H1 (cell line): ENCODE measurements around the gene FOXG1. TPM values are rescaled to one million over a fixed set of nuclear protein-coding genes. Genes with fewer than 3 reads are reported as not detected.
A peak's percentile ranks its signal among the peaks of the same experiment; 100 is the strongest.

Experiments used
- CTCF ChIA-PET: fragments of 300-600 bp; sonication (Branson Sonifier 250); formaldehyde crosslinking; loops from one replicate; lab custom pipeline; 2021; ENCODE audit not compliant: partially characterized antibody; lab: Charles Lee
- POLR2A ChIA-PET: fragments of 300-600 bp; sonication (Branson Sonifier 250); formaldehyde crosslinking; loops from one replicate; lab custom pipeline; 2021; ENCODE audit warnings: inconsistent platforms; ENCODE audit not compliant: partially characterized antibody; lab: Charles Lee
- DNase-seq, 2 experiments: peaks; one replicate each; pipeline versions ENCODE4 v3.0.0 to v3.0.0-alpha.2; 2010 to 2022; ENCODE audit warnings: low spot score in 2 of 2, low read depth in 1 of 2, mixed read lengths in 1 of 2
- FAIRE-seq: peaks from 2 replicates; lab custom pipeline; 2011; peaks lifted over from hg19 to GRCh38; lab: Jason Lieb, UNC
- H2AFZ ChIP-seq: 2 replicates; pipeline ENCODE4 v1.8.1; 2012; ENCODE audit warnings: low read length, inconsistent platforms
- H2AK5ac ChIP-seq: 2 replicates; pipeline ENCODE4 v1.6.1; 2013; ENCODE audit warnings: low read depth, low read length
- H2BK120ac ChIP-seq: replicated peaks from 2 replicates; pipeline ENCODE3; 2013; ENCODE audit warnings: low read depth, low read length, inconsistent platforms
- H2BK12ac ChIP-seq: 2 replicates; pipeline ENCODE4 v1.6.1; 2013; ENCODE audit warnings: low read depth, low read length
- H2BK15ac ChIP-seq: 2 replicates; pipeline ENCODE4 v1.6.1; 2013; ENCODE audit warnings: low read length
- H2BK20ac ChIP-seq: 2 replicates; pipeline ENCODE4 v1.6.1; 2013; ENCODE audit warnings: low read length
- H2BK5ac ChIP-seq: 2 replicates; pipeline ENCODE4 v1.6.1; 2013; ENCODE audit warnings: low read depth, low read length
- H3K14ac ChIP-seq: 2 replicates; pipeline ENCODE4 v1.6.1; 2013; ENCODE audit warnings: inconsistent platforms; ENCODE audit not compliant: insufficient read length
- H3K18ac ChIP-seq: 2 replicates; pipeline ENCODE4 v1.6.1; 2013; ENCODE audit warnings: low read length; ENCODE audit errors: extremely low read depth
- H3K23ac ChIP-seq: 2 replicates; pipeline ENCODE4 v1.6.1; 2013; ENCODE audit warnings: inconsistent platforms; ENCODE audit not compliant: insufficient read length
- H3K23me2 ChIP-seq: 2 replicates; pipeline ENCODE4 v1.6.1; 2013; ENCODE audit warnings: low read depth, low read length
- H3K27ac ChIP-seq: 2 replicates; pipeline ENCODE4 v1.6.1; 2011; ENCODE audit warnings: low read depth, low read length, inconsistent platforms
- H3K27me3 ChIP-seq, 4 experiments: replicated peaks in 1 of 4; 1 replicate in 1 of 4; 2 replicates in 3 of 4; pipeline versions ENCODE4 v1.6.1 to v1.8.1; 2011 to 2013; ENCODE audit warnings: low read length in 3 of 4, mild to moderate bottlenecking in 3 of 4, inconsistent platforms in 2 of 4, mixed read lengths in 2 of 4, moderate library complexity in 1 of 4; ENCODE audit not compliant: control insufficient read depth in 3 of 4, insufficient read depth in 3 of 4; ENCODE audit errors: extremely low read depth in 1 of 4
- H3K36me3 ChIP-seq, 4 experiments: 2 replicates each; pipeline versions ENCODE4 v1.6.1 to v1.8.1; 2011 to 2013; ENCODE audit warnings: mild to moderate bottlenecking in 4 of 4, low read length in 3 of 4, moderate library complexity in 2 of 4, control low read depth in 1 of 4, inconsistent platforms in 1 of 4; ENCODE audit not compliant: insufficient read depth in 4 of 4, control insufficient read depth in 2 of 4
- H3K4ac ChIP-seq: replicated peaks from 2 replicates; pipeline ENCODE3; 2013; ENCODE audit warnings: low read length, low read depth, mixed read lengths, inconsistent platforms; ENCODE audit not compliant: insufficient read length
- H3K4me1 ChIP-seq, 4 experiments: replicated peaks in 1 of 4; 1 replicate in 1 of 4; 2 replicates in 3 of 4; pipeline versions ENCODE4 v1.6.1 to v1.8.1; 2011 to 2013; ENCODE audit warnings: low read length in 3 of 4, inconsistent platforms in 2 of 4, mixed read lengths in 1 of 4; ENCODE audit not compliant: insufficient read depth in 4 of 4, control insufficient read depth in 3 of 4
- H3K4me2 ChIP-seq, 2 experiments: 2 replicates each; pipeline versions ENCODE4 v1.6.1 to v1.8.1; 2011 to 2013; ENCODE audit warnings: low read depth in 2 of 2, low read length in 2 of 2, control low read depth in 1 of 2, inconsistent platforms in 1 of 2, mild to moderate bottlenecking in 1 of 2; ENCODE audit not compliant: insufficient read depth in 1 of 2
- H3K4me3 ChIP-seq, 4 experiments: fragments of 200-600, 300-600 bp in 1 of 4; sonication (generic), shearing (Covaris generic), sonication (Bioruptor Twin) in 1 of 4; 2 replicates each; pipeline versions ENCODE4 v1.5.1 to v1.8.1; 2011 to 2016; ENCODE audit warnings: low read length in 4 of 4, low read depth in 3 of 4, control low read depth in 2 of 4, inconsistent platforms in 2 of 4, mild to moderate bottlenecking in 2 of 4, mixed read lengths in 1 of 4, moderate library complexity in 1 of 4; ENCODE audit not compliant: insufficient read depth in 2 of 4; ENCODE audit errors: extremely low read depth in 1 of 4
- H3K56ac ChIP-seq: replicated peaks from 2 replicates; pipeline ENCODE3; 2013; ENCODE audit warnings: low read depth, mild to moderate bottlenecking, mixed read lengths, low read length, inconsistent platforms; ENCODE audit not compliant: insufficient read length
- H3K79me1 ChIP-seq: 2 replicates; pipeline ENCODE4 v1.6.1; 2013; ENCODE audit warnings: low read depth, low read length, control low read depth
- H3K79me2 ChIP-seq, 2 experiments: 2 replicates each; pipeline versions ENCODE4 v1.6.1 to v1.8.1; 2012 to 2013; ENCODE audit warnings: low read length in 2 of 2, mild to moderate bottlenecking in 2 of 2, inconsistent platforms in 1 of 2; ENCODE audit not compliant: insufficient read depth in 2 of 2, control insufficient read depth in 1 of 2
- H3K9ac ChIP-seq, 4 experiments: replicated peaks in 1 of 4; 1 replicate in 1 of 4; 2 replicates in 3 of 4; pipeline versions ENCODE4 v1.6.1 to v1.8.1; 2011 to 2013; ENCODE audit warnings: low read depth in 3 of 4, low read length in 3 of 4, control low read depth in 2 of 4, mild to moderate bottlenecking in 2 of 4, moderate library complexity in 2 of 4, inconsistent platforms in 1 of 4; ENCODE audit errors: extremely low read depth in 1 of 4
- H3K9me3 ChIP-seq, 2 experiments: 2 replicates each; pipeline versions ENCODE4 v1.6.1 to v1.8.1; 2012 to 2013; ENCODE audit warnings: mild to moderate bottlenecking in 2 of 2, moderate library complexity in 2 of 2, control low read depth in 1 of 2, inconsistent platforms in 1 of 2, low read depth in 1 of 2, low read length in 1 of 2, mixed read lengths in 1 of 2; ENCODE audit not compliant: insufficient read depth in 2 of 2
- H4K20me1 ChIP-seq, 2 experiments: replicated peaks in 1 of 2; 2 replicates each; pipeline versions ENCODE3 to v1.8.1; 2011 to 2013; ENCODE audit warnings: inconsistent platforms in 2 of 2, low read length in 2 of 2, mild to moderate bottlenecking in 1 of 2; ENCODE audit not compliant: insufficient read depth in 2 of 2, control insufficient read depth in 1 of 2
- H4K5ac ChIP-seq: 2 replicates; pipeline ENCODE4 v1.6.1; 2013; ENCODE audit warnings: low read length, low read depth, mixed read lengths, inconsistent platforms; ENCODE audit not compliant: insufficient read length
- H4K8ac ChIP-seq: 2 replicates; pipeline ENCODE4 v1.8.0; 2013; ENCODE audit warnings: mild to moderate bottlenecking, moderate library complexity, low read length, inconsistent platforms; ENCODE audit not compliant: insufficient read depth; ENCODE audit errors: extremely low read depth
- H4K91ac ChIP-seq: replicated peaks from 2 replicates; pipeline ENCODE3; 2013; ENCODE audit warnings: low read length, mixed read lengths, inconsistent platforms; ENCODE audit not compliant: insufficient read length
- ATF2 ChIP-seq: IDR thresholded peaks from 2 replicates; pipeline ENCODE4 v1.6.1; 2012; ENCODE audit warnings: low read length, inconsistent platforms
- CTCF ChIP-seq, 3 experiments: IDR thresholded peaks; 1 replicate in 2 of 3; 2 replicates in 1 of 3; pipeline versions ENCODE4 v1.5.1 to v1.6.1; 2011; ENCODE audit warnings: low read length in 3 of 3, mild to moderate bottlenecking in 3 of 3, inconsistent platforms in 2 of 3, low read depth in 1 of 3, moderate library complexity in 1 of 3; ENCODE audit not compliant: insufficient read depth in 1 of 3; ENCODE audit errors: control extremely low read depth in 1 of 3
- HDAC6 ChIP-seq: IDR thresholded peaks from one replicate; pipeline ENCODE4 v1.7.1; 2012; ENCODE audit warnings: low read depth, mild to moderate bottlenecking, inconsistent platforms, low read length, moderate library complexity
- POLR2AphosphoS5 ChIP-seq: IDR thresholded peaks from 2 replicates; pipeline ENCODE4 v1.6.1; 2011; ENCODE audit warnings: low read depth, low read length
- SP1 ChIP-seq: IDR thresholded peaks from 2 replicates; pipeline ENCODE4 v1.6.1; 2011; ENCODE audit warnings: low read depth, low read length
- TAF1 ChIP-seq: IDR thresholded peaks from 2 replicates; pipeline ENCODE4 v1.6.1; 2011; ENCODE audit warnings: mild to moderate bottlenecking, low read depth, low read length
- WGBS, 2 experiments: shearing (Covaris generic) in 1 of 2; methylation state at CpG; one replicate each; pipeline versions ENCODE4 v1.1.6 to v1.1.7; 2013 to 2015; ENCODE audit warnings: low lambda C conversion rate in 2 of 2, mixed read lengths in 2 of 2, inconsistent platforms in 1 of 2, low coverage in 1 of 2, missing lambda C conversion rate in 1 of 2; ENCODE audit not compliant: insufficient replicate concordance in 2 of 2, insufficient coverage in 1 of 2, insufficient read length in 1 of 2; ENCODE audit errors: extremely low coverage in 1 of 2, missing lambda C conversion rate in 1 of 2; 5-methylcytosine and 5-hydroxymethylcytosine counted together
- polyA plus RNA-seq, 7 experiments: library from polyadenylated mRNA; depleted of rRNA in 3 of 7; stranded (reverse) in 5 of 7; unstranded in 2 of 7; fragments of >200 nt in 5 of 7; fragments of 200-250 nt in 2 of 7; gene quantifications; 1 replicate in 5 of 7; 2 replicates in 1 of 7; 4 replicates in 1 of 7; pipeline versions ENCODE4 v1.2.1 to v1.2.3, GENCODE V29; 2011 to 2013; ENCODE audit warnings: missing spikeins in 2 of 7, mixed read lengths in 2 of 7
- total RNA-seq: library from RNA; stranded (reverse); fragmentation: NEBNext Ultra II Directional; extraction: Animal tissue kit (Norgen Biotek cat#: 25700); gene quantifications from 2 replicates; pipeline ENCODE4 v1.2.1, GENCODE V29; 2021

Gene FOXG1
- total and polyA plus RNA-seq, 2 of the 8 experiments (the other 6 are each of a cell fraction or from before 2014, with no cell fraction given): 0.03 to 0.24 TPM

GRCh38 chr14:28784096-28785048, 17.8 kb downstream of the FOXG1 start:
- Histone ChIP-seq H3K4me3 (peak overlapping the region; percentile 50 to 69 (median 62); a peak in 5 of 8 replicates), H3K27me3 (peaks cover 8 to 60% (median 38%) of the 10 kb centered on the region in 4 experiments), H4K8ac (no peak overlapping the region), H4K5ac (no peak overlapping the region), H2AFZ (no peak overlapping the region), H3K56ac (no peak overlapping the region), H3K79me2 (no peaks in the 10 kb centered on the region), H2BK5ac (no peak overlapping the region), H2BK20ac (no peak overlapping the region), H3K23ac (no peak overlapping the region), H3K9ac (no peak overlapping the region), H3K36me3 (no peaks in the 10 kb centered on the region), H3K14ac (no peak overlapping the region), H4K91ac (no peak overlapping the region), H3K79me1 (no peaks in the 10 kb centered on the region), H2AK5ac (no peak overlapping the region), H3K23me2 (peaks cover 10% of the 10 kb centered on the region; the same call in 1 of the 2 replicates), H3K18ac (no peak overlapping the region), H2BK12ac (no peak overlapping the region), H2BK120ac (no peak overlapping the region), H3K9me3 (no peaks in the 10 kb centered on the region), H4K20me1 (no peaks in the 10 kb centered on the region), H2BK15ac (no peak overlapping the region), H3K4me2 (peak overlapping the region; percentile 88 to 91), H3K4ac (no peak overlapping the region), H3K27ac (no peak overlapping the region), H3K4me1 (peaks cover 4 to 8% (median 4%) of the 10 kb centered on the region in 4 experiments; a peak in 5 of 7 replicates)
- 7% methylated on average over 16 of the region's 16 CpGs; no CpG with 5 or more reads in 1 of the 2 experiments for WGBS, 2 experiments
- DNase-seq (no peak), FAIRE-seq (no peak)
- ChIA-PET CTCF (interaction anchor here (0.6 to 5.2 kb wide), 6 partner anchors 9 to 86 kb away, joined by 3 to 36 read pairs (median 4); partner anchors contain the start of gene FOXG1), POLR2A (interaction anchor here (0.9 kb wide), 1 partner anchor 19 kb away, joined by 4 read pairs; no protein-coding TSS in a partner anchor)
- TF ChIP-seq POLR2AphosphoS5: no peak
- no peak for TF ChIP-seq CTCF (IDR thresholded peaks at IDR 0.05; ENCODE audit: control extremely low read depth in 1 of 3, insufficient read depth in 1 of 3, low read depth in 1 of 3, low read length in 3 of 3)
- no peak for TF ChIP-seq HDAC6
- no peak for TF ChIP-seq SP1
- no peak for TF ChIP-seq TAF1
- no peak for TF ChIP-seq ATF2
